ENCODE results near the gene DTD2.
"Not testable (repeated sequence)": the region's sequence is repeated elsewhere in the genome, so short reads cannot be mapped to it uniquely, and the experiment has no call there.

The DTD2 gene

GRCh38 chr14:31476131-31476866 is 19.0 kb upstream of the DTD2 start:
- H3K27me3 ChIP-seq (replicated peaks; ENCODE audit: control insufficient read depth, insufficient read depth, low read length): no peaks in the 10 kb centered on the region
- DNase-seq (ENCODE audit: extremely low read depth, insufficient read length): no peak
- H3K36me3 ChIP-seq (ENCODE audit: control insufficient read depth, insufficient read depth, low read length): no peaks in the 10 kb centered on the region
- no peak for TF ChIP-seq CTCF (IDR thresholded peaks at IDR 0.05; ENCODE audit: insufficient read depth, low read length, poor library complexity, severe bottlenecking)
- no peak overlapping the region for H3K4me3 ChIP-seq (replicated peaks; ENCODE audit: low read depth, low read length)

GRCh38 chr14:31466554-31466953 is 9.2 kb upstream of the DTD2 start:
- Histone ChIP-seq H3K4me3 (replicated peaks; ENCODE audit: low read depth, low read length) (no peak overlapping the region), H3K27me3 (replicated peaks; ENCODE audit: control insufficient read depth, insufficient read depth, low read length) (no peaks in the 10 kb centered on the region), H3K36me3 (ENCODE audit: control insufficient read depth, insufficient read depth, low read length) (no peaks in the 10 kb centered on the region)
- TF ChIP-seq CTCF (IDR thresholded peaks at IDR 0.05; ENCODE audit: insufficient read depth, low read length, poor library complexity, severe bottlenecking): no peak
- DNase-seq (ENCODE audit: extremely low read depth, insufficient read length): no peak

GRCh38 chr14:31465111-31465510 is 7.8 kb upstream of the DTD2 start:
- TF ChIP-seq CTCF (IDR thresholded peaks at IDR 0.05; ENCODE audit: insufficient read depth, low read length, poor library complexity, severe bottlenecking): no peak
- Histone ChIP-seq H3K27me3 (replicated peaks; ENCODE audit: control insufficient read depth, insufficient read depth, low read length) (no peaks in the 10 kb centered on the region), H3K36me3 (ENCODE audit: control insufficient read depth, insufficient read depth, low read length) (no peaks in the 10 kb centered on the region), H3K4me3 (replicated peaks; ENCODE audit: low read depth, low read length) (no peak overlapping the region)
- DNase-seq (ENCODE audit: extremely low read depth, insufficient read length): no peak

GRCh38 chr14:31462450-31462849 is 5.1 kb upstream of the DTD2 start:
- H3K27me3 ChIP-seq (replicated peaks; ENCODE audit: control insufficient read depth, insufficient read depth, low read length); H3K4me3 ChIP-seq (replicated peaks; ENCODE audit: low read depth, low read length); H3K36me3 ChIP-seq (ENCODE audit: control insufficient read depth, insufficient read depth, low read length); DNase-seq (ENCODE audit: extremely low read depth, insufficient read length): not testable (repeated sequence)

- H3K4me3 ChIP-seq (replicated peaks; ENCODE audit: low read depth, low read length): no peak overlapping the region
- H3K27me3 ChIP-seq (replicated peaks; ENCODE audit: control insufficient read depth, insufficient read depth, low read length): no peaks in the 10 kb centered on the region
- DNase-seq (ENCODE audit: extremely low read depth, insufficient read length): no peak
Measured at GRCh38 chr14:31461545-31461944, 4.2 kb upstream of the DTD2 start.

More at GRCh38 chr14:31461545-31461944, 4.2 kb upstream of the DTD2 start:
- H3K36me3 ChIP-seq (ENCODE audit: control insufficient read depth, insufficient read depth, low read length): no peaks in the 10 kb centered on the region
- TF ChIP-seq CTCF (IDR thresholded peaks at IDR 0.05; ENCODE audit: insufficient read depth, low read length, poor library complexity, severe bottlenecking): no peak
